ENCODE results near the gene ANKRD37.

The ANKRD37 gene

GRCh38 chr4:185382754-185383153, 13.9 kb upstream of the ANKRD37 start:
- no peak for DNase-seq
- Mint-ChIP-seq H3K9me3 (peaks cover 43% of the 10 kb centered on the region), H3K4me1 (peaks cover 20% of the 10 kb centered on the region), H3K27ac (no peak overlapping the region), H3K36me3 (ENCODE audit: low read depth) (peaks cover 30% of the 10 kb centered on the region), H3K4me3 (no peak overlapping the region), H3K27me3 (ENCODE audit: low read depth, poor library complexity) (no peaks in the 10 kb centered on the region)
- no peak for TF ChIP-seq CTCF (IDR thresholded peaks at IDR 0.05)

DNA sequence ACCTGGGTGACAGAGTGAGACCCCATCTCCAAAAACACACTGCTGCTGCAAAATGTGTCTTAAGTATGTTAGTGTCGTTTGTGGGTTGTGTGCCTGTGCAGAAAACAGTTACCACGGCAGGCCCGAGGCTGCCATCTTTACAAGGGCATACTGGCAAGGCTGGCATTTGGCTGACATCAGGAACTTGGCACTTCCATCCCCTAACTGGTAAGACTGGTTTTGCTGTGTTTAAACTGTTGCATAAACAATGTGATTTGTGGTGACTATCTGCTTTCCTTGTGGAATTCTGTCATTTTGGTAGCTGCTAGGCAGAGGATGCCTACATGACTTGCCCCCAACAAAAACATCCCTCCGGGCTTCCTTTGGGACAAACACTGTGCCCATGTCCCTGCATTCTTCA, 13.2 kb upstream of the ANKRD37 start:
- peaks cover 20% of the 10 kb centered on the region for H3K4me1 Mint-ChIP-seq
- no peaks in the 10 kb centered on the region for H3K27me3 Mint-ChIP-seq (ENCODE audit: low read depth, poor library complexity)

DNA sequence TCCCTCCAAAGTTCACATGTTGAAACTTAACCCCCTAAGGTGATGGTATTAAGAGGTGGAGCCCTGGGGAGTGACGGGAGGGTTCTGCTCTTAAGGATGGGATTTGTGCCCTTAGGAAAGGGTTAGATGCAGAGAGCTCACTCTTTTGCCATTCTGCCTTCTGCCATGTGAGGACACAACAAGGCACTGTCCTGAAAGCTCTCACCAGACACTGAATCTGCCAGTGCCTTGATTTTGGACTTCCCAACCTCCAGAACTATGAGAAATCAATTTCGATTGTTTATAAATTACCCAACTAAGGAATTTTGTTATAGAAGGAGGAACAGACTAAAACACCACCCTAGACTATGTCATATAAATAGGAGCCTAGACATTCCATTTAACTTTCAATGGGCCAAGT, 12.6 kb upstream of the ANKRD37 start:
- H3K27ac Mint-ChIP-seq = no peak overlapping the region
- peaks cover 23% of the 10 kb centered on the region for H3K36me3 Mint-ChIP-seq (ENCODE audit: low read depth)
- no peaks in the 10 kb centered on the region for H3K27me3 Mint-ChIP-seq (ENCODE audit: low read depth, poor library complexity)
- peaks cover 43% of the 10 kb centered on the region for H3K9me3 Mint-ChIP-seq
- no peak overlapping the region for H3K4me3 Mint-ChIP-seq
- TF ChIP-seq CTCF (IDR thresholded peaks at IDR 0.05) = no peak
- peaks cover 20% of the 10 kb centered on the region for H3K4me1 Mint-ChIP-seq
- DNase-seq = no peak

More for the DNA sequence above, 13.2 kb upstream of the ANKRD37 start:
- no peak for TF ChIP-seq CTCF (IDR thresholded peaks at IDR 0.05)
- Mint-ChIP-seq H3K27ac (no peak overlapping the region), H3K9me3 (peaks cover 43% of the 10 kb centered on the region), H3K4me3 (no peak overlapping the region), H3K36me3 (ENCODE audit: low read depth) (peaks cover 26% of the 10 kb centered on the region)
- DNase-seq = no peak

DNA sequence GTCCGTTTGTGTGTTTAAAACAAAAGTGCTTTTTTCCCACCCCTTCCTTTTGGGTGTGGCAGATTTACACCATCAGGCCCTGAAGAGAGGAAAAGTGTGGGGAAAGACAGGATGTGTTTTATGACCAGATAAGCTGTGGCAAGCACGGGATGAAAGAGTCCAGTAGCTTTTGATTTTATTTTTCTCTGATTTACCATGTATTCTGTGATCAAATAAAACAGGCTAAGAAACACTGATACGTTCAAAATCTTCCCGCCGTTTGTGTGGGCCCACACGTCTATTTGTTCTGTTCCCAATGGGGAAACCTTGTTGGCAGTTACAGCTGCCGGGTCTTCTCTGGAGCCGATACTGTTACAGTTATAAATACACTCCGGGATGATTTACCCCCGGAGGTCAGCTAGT, 11.7 kb upstream of the ANKRD37 start:
- Mint-ChIP-seq H3K4me1 (peaks cover 20% of the 10 kb centered on the region), H3K27me3 (ENCODE audit: low read depth, poor library complexity) (no peaks in the 10 kb centered on the region), H3K4me3 (peak overlapping the region; percentile 14), H3K9me3 (peaks cover 38% of the 10 kb centered on the region), H3K27ac (peak overlapping the region; percentile 88), H3K36me3 (ENCODE audit: low read depth) (peaks cover 25% of the 10 kb centered on the region)
- DNase-seq = peak; percentile 9
- no peak for TF ChIP-seq CTCF (IDR thresholded peaks at IDR 0.05)

- Mint-ChIP-seq H3K36me3 (ENCODE audit: low read depth) (peaks cover 21% of the 10 kb centered on the region), H3K27me3 (ENCODE audit: low read depth, poor library complexity) (no peaks in the 10 kb centered on the region), H3K9me3 (peaks cover 22% of the 10 kb centered on the region), H3K4me1 (peaks cover 20% of the 10 kb centered on the region), H3K4me3 (no peak overlapping the region), H3K27ac (no peak overlapping the region)
- TF ChIP-seq CTCF (IDR thresholded peaks at IDR 0.05) = no peak
- DNase-seq = no peak
Measured at GRCh38 chr4:185387957-185388356, 8.7 kb upstream of the ANKRD37 start.

GRCh38 chr4:185390941-185391340, 5.7 kb upstream of the ANKRD37 start:
- H3K27me3 Mint-ChIP-seq (ENCODE audit: low read depth, poor library complexity) = no peaks in the 10 kb centered on the region
- DNase-seq = no peak
- peaks cover 21% of the 10 kb centered on the region for H3K36me3 Mint-ChIP-seq (ENCODE audit: low read depth)
- H3K4me3 Mint-ChIP-seq = no peak overlapping the region
- no peak for TF ChIP-seq CTCF (IDR thresholded peaks at IDR 0.05)
- H3K4me1 Mint-ChIP-seq = peaks cover 15% of the 10 kb centered on the region
- peaks cover 12% of the 10 kb centered on the region for H3K9me3 Mint-ChIP-seq
- no peak overlapping the region for H3K27ac Mint-ChIP-seq
